Stimulated activated CD4-positive, alpha-beta T cell treated with anti-CD3 and anti-CD28 coated beads, Interleukin-1b, Interleukin-23, amount 100 ng/mL, for 4 hours (primary cell): ENCODE measurements around the gene C1QTNF9.
"Not testable (repeated sequence)": the region's sequence is repeated elsewhere in the genome, so short reads cannot be mapped to it uniquely, and the experiment has no call there.

Source experiments
- DNase-seq, 2 donors: peaks; one replicate each; pipeline ENCODE4 v3.0.0-alpha.2; 2020; ENCODE audit warnings: low read depth in 2 of 2

Gene C1QTNF9

GRCh38 chr13:24321416-24321815 is 12.0 kb downstream of the C1QTNF9 start:
- not testable (repeated sequence) for DNase-seq

- not testable (repeated sequence) for DNase-seq
Observed at GRCh38 chr13:24322470-24322869, 13.1 kb downstream of the C1QTNF9 start.

- DNase-seq, result no peak
Observed at GRCh38 chr13:24323036-24323738, 13.8 kb downstream of the C1QTNF9 start.

- DNase-seq, result no peak
Observed at GRCh38 chr13:24323739-24324075, 14.3 kb downstream of the C1QTNF9 start.

- DNase-seq, result not testable (repeated sequence)
Observed at GRCh38 chr13:24327598-24327997, 18.2 kb downstream of the C1QTNF9 start.

GRCh38 chr13:24328145-24328544 is 18.8 kb downstream of the C1QTNF9 start:
- no peak for DNase-seq

- DNase-seq, result no peak
Observed at GRCh38 chr13:24338721-24339120, 29.3 kb downstream of the C1QTNF9 start.

- DNase-seq, result no peak
Observed at GRCh38 chr13:24339937-24340607, 30.7 kb downstream of the C1QTNF9 start.

DNA sequence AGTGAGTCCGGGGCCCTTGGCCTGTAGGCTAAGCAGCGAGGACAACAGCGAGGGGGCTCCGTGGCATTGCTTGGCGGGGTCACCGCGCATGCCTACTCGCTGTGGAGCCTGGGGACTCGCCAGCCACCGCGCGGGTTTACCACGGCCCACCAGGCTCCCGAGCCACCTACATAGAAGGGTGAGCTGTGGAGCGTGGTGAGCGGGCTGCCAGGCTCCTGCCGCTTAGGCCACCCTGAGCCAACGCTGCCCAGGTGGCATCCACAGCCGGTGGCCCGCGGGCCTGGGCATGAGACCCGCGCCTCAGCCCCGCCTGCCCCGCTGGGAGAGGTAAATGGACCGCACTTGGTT is 31.2 kb downstream of the C1QTNF9 start:
- no peak for DNase-seq

GRCh38 chr13:24341439-24341838 is 32.1 kb downstream of the C1QTNF9 start:
- no peak for DNase-seq

DNA sequence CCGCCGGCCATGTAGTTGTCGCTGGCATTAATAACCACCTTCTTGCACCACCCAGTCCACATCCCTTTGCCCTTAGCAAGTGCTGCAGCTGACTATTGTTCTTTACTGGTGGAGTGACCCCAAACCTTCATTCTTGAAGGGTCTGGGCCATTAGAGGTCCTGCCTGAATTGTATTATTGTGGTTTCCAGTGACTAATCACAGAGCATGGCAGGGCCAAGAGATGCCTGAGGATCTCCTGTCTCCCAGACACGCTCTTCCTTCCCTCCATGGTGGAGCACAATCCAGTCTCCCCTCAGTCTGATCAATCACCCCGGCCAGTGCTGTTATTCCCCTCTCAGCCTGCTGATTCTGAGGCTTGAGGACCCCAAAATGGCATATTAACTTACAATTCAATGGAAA is 39.0 kb downstream of the C1QTNF9 start:
- DNase-seq, result no peak

- DNase-seq, result no peak
Observed at GRCh38 chr13:24348797-24349515, 39.6 kb downstream of the C1QTNF9 start.

- not testable (repeated sequence) for DNase-seq
Observed at GRCh38 chr13:24349778-24350664, 40.6 kb downstream of the C1QTNF9 start.

DNA sequence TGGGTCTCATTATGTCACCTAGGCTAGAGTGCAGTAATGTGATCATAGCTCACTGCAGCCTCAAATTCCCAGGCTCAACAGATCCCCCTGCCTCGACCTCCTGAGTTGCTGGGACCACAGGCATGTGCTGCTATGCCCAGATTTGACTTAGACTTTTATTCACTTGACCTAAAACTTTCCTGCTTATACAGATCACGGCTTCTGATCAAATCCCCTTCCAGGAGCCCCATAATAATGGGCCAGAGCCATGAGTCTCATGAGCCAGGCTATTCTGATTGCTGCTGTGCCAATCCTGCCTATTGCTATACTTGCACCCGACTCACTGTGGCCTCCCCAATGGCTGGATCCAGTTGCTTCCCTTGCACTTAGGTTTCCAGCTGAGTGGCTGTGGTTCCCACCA is 42.0 kb downstream of the C1QTNF9 start:
- DNase-seq, result no peak

GRCh38 chr13:24353736-24354135 is 44.4 kb downstream of the C1QTNF9 start:
- DNase-seq, result no peak

DNA sequence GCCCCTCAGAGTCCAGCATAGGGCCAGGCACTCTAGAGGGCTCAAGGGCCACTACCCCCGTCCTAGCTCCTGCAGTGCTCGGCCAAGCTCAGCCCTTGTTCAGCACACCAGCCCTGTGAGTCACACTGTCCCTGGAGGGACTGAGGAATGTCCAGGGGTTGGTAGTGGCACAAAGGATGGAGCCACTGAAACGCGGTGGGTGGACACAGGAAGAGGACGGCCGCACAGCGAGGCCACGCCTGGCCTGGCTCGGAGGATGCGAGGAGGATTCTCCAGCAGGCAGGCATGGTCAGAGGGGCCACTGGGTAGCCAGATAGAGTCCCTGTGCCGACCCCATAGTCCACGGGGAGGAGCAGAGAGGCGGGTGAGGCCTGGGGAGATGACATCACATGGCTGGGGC is 45.7 kb downstream of the C1QTNF9 start:
- DNase-seq, result no peak

DNA sequence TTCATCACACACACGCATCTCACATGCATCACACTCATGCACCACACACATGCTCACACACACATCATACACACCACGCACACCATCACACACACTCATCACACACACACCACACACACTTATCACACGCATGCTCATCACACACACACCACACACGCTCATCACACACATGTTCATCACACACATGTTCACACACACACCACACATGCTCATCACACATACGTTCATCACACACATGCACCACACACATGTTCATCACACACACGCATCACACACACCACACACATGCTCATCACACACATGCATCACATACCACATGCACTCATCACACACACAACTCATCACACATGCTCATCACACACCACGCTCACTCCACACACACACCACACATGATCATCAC is 46.9 kb downstream of the C1QTNF9 start:
- no peak for DNase-seq

GRCh38 chr13:24356837-24357236 is 47.5 kb downstream of the C1QTNF9 start:
- no peak for DNase-seq

GRCh38 chr13:24357756-24358155 is 48.4 kb downstream of the C1QTNF9 start:
- DNase-seq, result no peak

DNA sequence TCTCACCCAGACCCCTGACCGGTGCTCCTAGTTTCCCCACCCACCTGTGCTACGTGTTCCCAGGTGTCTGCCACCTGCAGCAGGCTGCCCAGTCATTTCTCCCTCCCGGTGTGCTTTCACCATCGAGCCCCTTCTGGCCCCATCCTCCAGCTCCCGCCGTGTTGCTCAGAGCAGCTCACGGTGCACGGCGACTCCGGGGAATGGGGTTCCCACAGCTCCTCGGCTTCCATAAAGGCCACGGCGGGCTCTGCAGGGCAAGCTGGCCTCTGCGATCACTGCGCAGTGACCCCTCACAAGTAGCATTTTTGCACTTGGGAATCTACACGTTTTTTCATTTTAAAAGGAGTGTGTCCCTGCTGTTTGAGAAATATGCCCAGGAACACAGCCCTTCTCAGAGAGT is 49.5 kb downstream of the C1QTNF9 start:
- not testable (repeated sequence) for DNase-seq

- DNase-seq, result not testable (repeated sequence)
Observed at GRCh38 chr13:24359252-24359651, 49.9 kb downstream of the C1QTNF9 start.

DNA sequence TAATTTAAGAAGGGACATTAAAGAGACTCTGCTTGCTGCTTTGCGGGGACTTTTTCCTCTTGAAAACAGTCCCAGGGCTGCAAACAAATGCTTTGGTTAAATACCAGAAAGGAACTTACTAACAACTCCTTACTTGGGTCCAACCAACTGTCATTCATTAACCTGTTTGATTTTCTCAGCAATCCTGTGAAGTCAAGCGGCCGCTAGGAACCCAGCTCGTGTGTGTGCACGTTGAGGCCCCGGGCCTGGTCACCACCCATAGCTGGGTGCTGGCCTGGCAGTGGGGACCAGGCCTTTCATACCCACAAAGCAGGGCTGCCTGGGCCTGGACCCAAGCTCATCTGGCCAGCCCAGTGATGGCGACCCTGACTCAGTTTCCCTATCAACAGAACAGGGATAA is 50.7 kb downstream of the C1QTNF9 start:
- no peak for DNase-seq
